Measurements from ENCODE around the gene SERPINA1. TPM values are rescaled to one million over a fixed set of nuclear protein-coding genes. Genes with fewer than 3 reads are reported as not detected.

SERPINA1 gene
- total RNA-seq, 1 donor from 2014 or later: 0.96 TPM

DNA sequence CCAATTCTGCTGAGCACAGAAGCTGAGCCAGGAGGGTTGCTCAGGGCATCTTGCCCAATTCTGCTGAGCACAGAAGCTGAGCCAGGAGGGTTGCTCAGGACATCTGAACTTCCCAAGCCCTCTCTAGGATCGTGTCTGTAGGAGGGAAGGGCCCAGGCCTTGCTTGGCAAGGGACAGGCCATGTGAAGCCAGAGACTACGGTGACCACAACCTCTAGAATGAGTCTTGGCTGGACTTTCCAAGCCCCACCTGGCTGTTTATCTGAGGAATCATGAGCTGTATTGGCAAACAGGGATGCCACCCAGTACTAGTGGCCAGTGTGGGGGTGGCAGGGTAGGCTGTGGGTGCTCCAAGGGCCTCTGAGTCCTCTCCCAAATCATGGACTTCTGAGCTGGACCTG is 57.5 kb downstream of the SERPINA1 start:
- Mint-ChIP-seq H3K27ac (no peak overlapping the region), H3K4me1 (no peaks in the 10 kb centered on the region), H3K27me3 (peaks cover 22% of the 10 kb centered on the region), H3K4me3 (no peak overlapping the region), H3K36me3 (ENCODE audit: low read depth) (no peaks in the 10 kb centered on the region), H3K9me3 (no peaks in the 10 kb centered on the region)
- intact Hi-C loops (cut with micrococcal nuclease): no loop called here
- DNase-seq: no peak

DNA sequence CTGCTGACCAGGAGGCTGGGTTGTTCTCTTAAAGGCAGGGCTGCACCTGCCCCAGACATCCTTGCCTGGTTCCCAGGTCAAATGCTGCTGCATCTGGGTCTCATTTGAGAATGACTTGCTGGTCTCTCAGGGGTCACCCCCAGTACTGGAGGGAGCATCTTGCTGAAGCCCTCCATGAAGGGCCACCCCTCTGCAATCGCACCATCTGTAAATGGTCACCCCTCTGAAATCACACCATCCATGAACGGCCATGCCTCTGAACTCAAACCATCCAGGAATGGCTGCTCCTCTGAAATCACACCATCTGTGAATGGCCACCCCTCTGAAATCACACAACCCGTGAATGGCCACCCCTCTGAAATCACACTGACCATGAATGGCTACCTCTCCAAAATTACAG is 58.0 kb downstream of the SERPINA1 start:
- H3K27ac Mint-ChIP-seq: no peak overlapping the region
- DNase-seq: no peak
- intact Hi-C loops (cut with micrococcal nuclease): no loop called here
- no peaks in the 10 kb centered on the region for H3K4me1 Mint-ChIP-seq
- H3K27me3 Mint-ChIP-seq: peaks cover 22% of the 10 kb centered on the region
- H3K36me3 Mint-ChIP-seq (ENCODE audit: low read depth): no peaks in the 10 kb centered on the region
- no peak overlapping the region for H3K4me3 Mint-ChIP-seq
- H3K9me3 Mint-ChIP-seq: no peaks in the 10 kb centered on the region

DNA sequence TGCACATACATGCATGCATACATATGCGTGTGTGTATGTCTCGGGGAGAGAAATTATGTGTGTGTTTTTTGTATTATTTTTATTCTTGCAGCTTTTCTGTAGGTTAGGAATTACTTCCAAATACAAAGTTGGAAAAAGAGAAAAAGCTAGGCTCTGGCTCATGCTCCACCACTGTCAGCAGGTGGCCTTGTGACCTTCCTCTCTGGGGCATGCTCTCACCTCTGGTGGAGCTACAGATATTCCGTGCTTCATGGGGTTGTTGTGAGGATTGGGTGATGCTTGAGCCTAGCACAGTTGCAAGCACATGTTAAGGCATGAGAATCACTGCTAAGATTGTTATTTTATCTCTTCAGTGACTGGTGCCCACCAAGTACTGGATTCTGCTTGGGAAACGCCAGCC is 58.5 kb downstream of the SERPINA1 start:
- Mint-ChIP-seq H3K4me1 (no peaks in the 10 kb centered on the region), H3K27ac (no peak overlapping the region), H3K4me3 (no peak overlapping the region), H3K27me3 (peaks cover 22% of the 10 kb centered on the region), H3K36me3 (ENCODE audit: low read depth) (no peaks in the 10 kb centered on the region), H3K9me3 (no peaks in the 10 kb centered on the region)
- intact Hi-C loops (cut with micrococcal nuclease): no loop called here
- peak; percentile 28 for DNase-seq

DNA sequence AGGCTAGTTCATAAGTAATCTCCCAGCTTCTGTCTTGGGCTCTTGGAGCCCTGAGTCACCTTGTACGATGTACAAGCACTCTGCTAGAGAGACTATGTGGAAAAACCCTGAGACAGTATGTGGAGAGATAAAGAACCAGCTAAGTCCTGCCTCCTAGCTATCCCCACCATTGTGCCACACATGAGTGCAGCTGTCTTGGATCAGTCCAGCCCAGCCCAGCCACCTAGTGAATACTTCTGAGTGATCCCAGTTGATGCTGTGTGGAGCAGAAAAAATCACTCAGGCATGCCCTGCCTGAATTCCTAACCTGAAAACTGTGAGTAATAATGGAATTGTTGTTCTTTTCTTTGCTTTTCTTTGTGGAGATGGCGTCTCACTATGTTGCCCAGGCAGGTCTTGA is 60.2 kb downstream of the SERPINA1 start:
- H3K36me3 Mint-ChIP-seq (ENCODE audit: low read depth): no peaks in the 10 kb centered on the region
- no peaks in the 10 kb centered on the region for H3K4me1 Mint-ChIP-seq
- no peaks in the 10 kb centered on the region for H3K9me3 Mint-ChIP-seq

More for the DNA sequence above, 60.2 kb downstream of the SERPINA1 start:
- Mint-ChIP-seq H3K4me3 (no peak overlapping the region), H3K27ac (no peak overlapping the region), H3K27me3 (peaks cover 18% of the 10 kb centered on the region)
- peak; percentile 45 for DNase-seq
- intact Hi-C loops (cut with micrococcal nuclease): no loop called here

Other genes with a start within 250 kb of the SERPINA1 start
- gene PPP4R4, start 214.3 kb downstream of the SERPINA1 start, total RNA-seq: 2.7 and 3.1 TPM in 2 replicates
- not detected in 2 replicates for gene SERPINA10, start 95.3 kb downstream of the SERPINA1 start, total RNA-seq
- gene SERPINA6, start 65.3 kb downstream of the SERPINA1 start, total RNA-seq: not detected in 2 replicates
- gene SERPINA2, start 21.9 kb downstream of the SERPINA1 start, total RNA-seq: not detected in 2 replicates
- gene SERPINA11, start 64.2 kb upstream of the SERPINA1 start, total RNA-seq: not detected in 2 replicates
- gene SERPINA9, start 87.6 kb upstream of the SERPINA1 start, total RNA-seq: not detected in 2 replicates
- gene SERPINA12, start 120.9 kb upstream of the SERPINA1 start, total RNA-seq: not detected in 2 replicates
- gene SERPINA4, start 172.8 kb upstream of the SERPINA1 start, total RNA-seq: not detected in 2 replicates
- gene SERPINA5, start 192.8 kb upstream of the SERPINA1 start, total RNA-seq: not detected in 2 replicates
- gene SERPINA3, start 223.8 kb upstream of the SERPINA1 start, total RNA-seq: not detected in 2 replicates

Data from activated CD4-positive, alpha-beta T cell treated with anti-CD3 and anti-CD28 coated beads, Interleukin-2, amount 10 ng/mL, durations not matched to agents 24 days and 14 days (primary cell).